Upper lobe of right lung (tissue), 1 donor: ENCODE data around the gene QSOX1. TPM values are rescaled to one million over a fixed set of nuclear protein-coding genes. Genes with fewer than 3 reads are reported as not detected.
"Not testable (repeated sequence)": the region's sequence is repeated elsewhere in the genome, so short reads cannot be mapped to it uniquely, and the experiment has no call there.

Source experiments
- ATAC-seq: fragments of 200-7000 bp; cut with Tn5 transposase; one replicate; pipeline ENCODE4 v1.9.1; 2020; ENCODE audit warnings: mild to moderate bottlenecking, moderate library complexity
- DNase-seq: peaks from one replicate; pipeline ENCODE4 v3.0.0-alpha.2; 2020
- H3K27ac ChIP-seq: fragments of 200-600 bp; one replicate; pipeline ENCODE4 v1.8.0; 2022
- H3K27me3 ChIP-seq: fragments of 200-600 bp; one replicate; pipeline ENCODE4 v1.8.0; 2022; ENCODE audit warnings: mild to moderate bottlenecking
- H3K36me3 ChIP-seq: fragments of 200-600 bp; one replicate; pipeline ENCODE4 v1.8.0; 2022
- H3K4me1 ChIP-seq: fragments of 200-600 bp; one replicate; pipeline ENCODE4 v1.8.0; 2022
- H3K4me3 ChIP-seq: fragments of 200-600 bp; one replicate; pipeline ENCODE4 v1.8.0; 2022; ENCODE audit warnings: mild to moderate bottlenecking
- H3K9me3 ChIP-seq: fragments of 200-600 bp; one replicate; pipeline ENCODE4 v1.8.0; 2022
- CTCF ChIP-seq: fragments of 200-600 bp; IDR thresholded peaks from one replicate; pipeline ENCODE4 v1.8.0; 2022; ENCODE audit warnings: antibody characterized with exemption
- intact Hi-C: fragments of 100-400 bp; cut with DNase I; formaldehyde crosslinking; loops from one replicate; pipeline ENCODE4 v1.11.0; 2022
- total RNA-seq: library from RNA; stranded (reverse); fragmentation: NEBNext Ultra II Directional; extraction: Animal tissue kit (Norgen Biotek cat#: 25700); gene quantifications from one replicate; pipeline ENCODE4 v1.2.1, GENCODE V29; 2021
- donor health status: DM: no; HTN: yes; CAD: no; lungs with severe emphysema.

Gene QSOX1
- total RNA-seq, 1 donor from 2014 or later: 275 TPM

- TF ChIP-seq CTCF: no peak
- no peak for DNase-seq
- intact Hi-C loops: no loop called here
- ATAC-seq: no peak
- Histone ChIP-seq H3K4me3 (no peak overlapping the region), H3K4me1 (peaks cover 6% of the 10 kb centered on the region), H3K27me3 (no peaks in the 10 kb centered on the region), H3K36me3 (no peaks in the 10 kb centered on the region), H3K9me3 (no peaks in the 10 kb centered on the region), H3K27ac (no peak overlapping the region)
These were observed 36.9 kb upstream of the QSOX1 start for GRCh38 chr1:180117764-180118116.

- H3K36me3 ChIP-seq: no peaks in the 10 kb centered on the region
- no peak for ATAC-seq
- no peak for TF ChIP-seq CTCF
- intact Hi-C loops: no loop called here
- no peaks in the 10 kb centered on the region for H3K9me3 ChIP-seq
- no peak overlapping the region for H3K27ac ChIP-seq
- H3K27me3 ChIP-seq: no peaks in the 10 kb centered on the region
- DNase-seq: no peak
- peaks cover 6% of the 10 kb centered on the region for H3K4me1 ChIP-seq
- H3K4me3 ChIP-seq: no peak overlapping the region
These were observed 34.8 kb upstream of the QSOX1 start for GRCh38 chr1:180119837-180120236.

GRCh38 chr1:180123463-180123936, 31.2 kb upstream of the QSOX1 start:
- Histone ChIP-seq H3K27me3 (no peaks in the 10 kb centered on the region), H3K27ac (no peak overlapping the region), H3K36me3 (no peaks in the 10 kb centered on the region), H3K4me1 (no peaks in the 10 kb centered on the region), H3K4me3 (no peak overlapping the region), H3K9me3 (no peaks in the 10 kb centered on the region)
- intact Hi-C loops: no loop called here
- peak; percentile 48 for ATAC-seq
- no peak for DNase-seq
- TF ChIP-seq CTCF: no peak

- no peaks in the 10 kb centered on the region for H3K27me3 ChIP-seq
- H3K27ac ChIP-seq: no peak overlapping the region
- DNase-seq (no peak), ATAC-seq (no peak)
- no peaks in the 10 kb centered on the region for H3K4me1 ChIP-seq
- intact Hi-C loops: no loop called here
- no peak overlapping the region for H3K4me3 ChIP-seq
- H3K9me3 ChIP-seq: no peaks in the 10 kb centered on the region
- no peaks in the 10 kb centered on the region for H3K36me3 ChIP-seq
- no peak for TF ChIP-seq CTCF
These were observed 24.0 kb upstream of the QSOX1 start for GRCh38 chr1:180130651-180131050.

GRCh38 chr1:180131510-180131909, 23.2 kb upstream of the QSOX1 start:
- H3K9me3 ChIP-seq: no peaks in the 10 kb centered on the region
- H3K27me3 ChIP-seq: no peaks in the 10 kb centered on the region
- DNase-seq: no peak
- H3K4me3 ChIP-seq: no peak overlapping the region
- TF ChIP-seq CTCF: no peak
- ATAC-seq: peak; percentile 81
- intact Hi-C loops: no loop called here
- H3K27ac ChIP-seq: no peak overlapping the region
- no peaks in the 10 kb centered on the region for H3K4me1 ChIP-seq
- no peaks in the 10 kb centered on the region for H3K36me3 ChIP-seq

GRCh38 chr1:180133193-180133592, 21.5 kb upstream of the QSOX1 start:
- Histone ChIP-seq H3K9me3 (no peaks in the 10 kb centered on the region), H3K27me3 (no peaks in the 10 kb centered on the region), H3K36me3 (no peaks in the 10 kb centered on the region), H3K4me1 (no peaks in the 10 kb centered on the region), H3K27ac (no peak overlapping the region), H3K4me3 (no peak overlapping the region)
- DNase-seq (no peak), ATAC-seq (no peak)
- intact Hi-C loops: no loop called here
- TF ChIP-seq CTCF: no peak

GRCh38 chr1:180133688-180134087, 21.0 kb upstream of the QSOX1 start:
- H3K9me3 ChIP-seq, ATAC-seq, intact Hi-C loops, H3K4me1 ChIP-seq, H3K36me3 ChIP-seq, H3K4me3 ChIP-seq, H3K27me3 ChIP-seq, DNase-seq, H3K27ac ChIP-seq: not testable (repeated sequence)
